Nephron progenitor cell (in vitro differentiated cells): Measurements from ENCODE around the gene UBAC2.

Source experiments
- DNase-seq: peaks from one replicate; pipeline ENCODE4 v3.0.0; 2021
- H3K27ac Mint-ChIP-seq: 2 replicates; pipeline ENCODE4 v1.8.0; 2021; ENCODE audit warnings: mild to moderate bottlenecking, moderate library complexity, mixed read lengths
- H3K27me3 Mint-ChIP-seq: 2 replicates; pipeline ENCODE4 v1.8.0; 2021; ENCODE audit warnings: mild to moderate bottlenecking, low read depth, mixed read lengths; ENCODE audit not compliant: poor library complexity
- H3K36me3 Mint-ChIP-seq: 2 replicates; pipeline ENCODE4 v1.8.0; 2021; ENCODE audit warnings: low read depth, mixed read lengths
- H3K4me1 Mint-ChIP-seq: 2 replicates; pipeline ENCODE4 v1.8.0; 2021; ENCODE audit warnings: mixed read lengths
- H3K4me3 Mint-ChIP-seq: 2 replicates; pipeline ENCODE4 v1.8.0; 2021; ENCODE audit warnings: mild to moderate bottlenecking, moderate library complexity, mixed read lengths
- H3K9me3 Mint-ChIP-seq: 2 replicates; pipeline ENCODE4 v1.8.0; 2021; ENCODE audit warnings: mild to moderate bottlenecking, moderate library complexity, mixed read lengths
- CTCF ChIP-seq: fragments of 200-600 bp; sonication (generic); IDR thresholded peaks from 2 replicates; pipeline ENCODE4 v1.5.0; 2021; ENCODE audit warnings: antibody characterized with exemption

The UBAC2 gene

GRCh38 chr13:99257291-99257690, 56.6 kb downstream of the UBAC2 start:
- no peaks in the 10 kb centered on the region for H3K27me3 Mint-ChIP-seq
- H3K4me1 Mint-ChIP-seq, result peaks cover 9% of the 10 kb centered on the region
- no peak for DNase-seq
- H3K27ac Mint-ChIP-seq, result peak overlapping the region; percentile 51
- H3K36me3 Mint-ChIP-seq, result peaks cover 14% of the 10 kb centered on the region
- no peak overlapping the region for H3K4me3 Mint-ChIP-seq
- no peak for TF ChIP-seq CTCF
- no peaks in the 10 kb centered on the region for H3K9me3 Mint-ChIP-seq

GRCh38 chr13:99258210-99258860, 57.7 kb downstream of the UBAC2 start, which contains the start of gene GPR18:
Gene GPR18 (minus strand): TSS chr13:99258379. CDS start chr13:99255872, 2,507 bp downstream.
- Mint-ChIP-seq H3K4me3 (no peak within 1 kb of the TSS), H3K27me3 (no peaks in the 10 kb centered on the region), H3K36me3 (peaks cover 14% of the 10 kb centered on the region), H3K27ac (peak within 1 kb of the TSS; percentile 51), H3K9me3 (no peaks in the 10 kb centered on the region), H3K4me1 (peaks cover 12% of the 10 kb centered on the region)
- no peak for DNase-seq
- no peak for TF ChIP-seq CTCF

- no peak for TF ChIP-seq CTCF
- Mint-ChIP-seq H3K4me3 (no peak overlapping the region), H3K9me3 (no peaks in the 10 kb centered on the region), H3K4me1 (peaks cover 18% of the 10 kb centered on the region), H3K36me3 (peaks cover 14% of the 10 kb centered on the region), H3K27ac (no peak overlapping the region), H3K27me3 (no peaks in the 10 kb centered on the region)
- DNase-seq, result no peak
Measured at GRCh38 chr13:99258946-99259345, 58.3 kb downstream of the UBAC2 start.

GRCh38 chr13:99260216-99260615, 59.6 kb downstream of the UBAC2 start:
- Mint-ChIP-seq H3K27ac (no peak overlapping the region), H3K9me3 (no peaks in the 10 kb centered on the region), H3K4me3 (no peak overlapping the region), H3K4me1 (peaks cover 19% of the 10 kb centered on the region), H3K36me3 (peaks cover 8% of the 10 kb centered on the region), H3K27me3 (no peaks in the 10 kb centered on the region)
- no peak for TF ChIP-seq CTCF
- DNase-seq, result no peak

GRCh38 chr13:99261059-99261458, 60.4 kb downstream of the UBAC2 start:
- Mint-ChIP-seq H3K27me3 (no peaks in the 10 kb centered on the region), H3K4me3 (no peak overlapping the region), H3K36me3 (peaks cover 3% of the 10 kb centered on the region), H3K9me3 (no peaks in the 10 kb centered on the region), H3K27ac (no peak overlapping the region), H3K4me1 (peaks cover 17% of the 10 kb centered on the region)
- DNase-seq, result no peak
- TF ChIP-seq CTCF, result no peak

- no peak for DNase-seq
- peaks cover 17% of the 10 kb centered on the region for H3K4me1 Mint-ChIP-seq
- no peaks in the 10 kb centered on the region for H3K27me3 Mint-ChIP-seq
- no peak for TF ChIP-seq CTCF
- no peaks in the 10 kb centered on the region for H3K36me3 Mint-ChIP-seq
- H3K27ac Mint-ChIP-seq, result no peak overlapping the region
- H3K4me3 Mint-ChIP-seq, result no peak overlapping the region
- no peaks in the 10 kb centered on the region for H3K9me3 Mint-ChIP-seq
Measured at GRCh38 chr13:99263126-99263785, 62.6 kb downstream of the UBAC2 start.
